ENCODE measurements around the gene DYNLT1. TPM values are rescaled to one million over a fixed set of nuclear protein-coding genes. Genes with fewer than 3 reads are reported as not detected.
"Not testable (repeated sequence)": the region's sequence is repeated elsewhere in the genome, so short reads cannot be mapped to it uniquely, and the experiment has no call there.

DYNLT1 gene
- total and polyA plus RNA-seq, 2 of the 13 experiments (the other 11 are each of a cell fraction or from before 2014, with no cell fraction given): 108 to 171 TPM

DNA sequence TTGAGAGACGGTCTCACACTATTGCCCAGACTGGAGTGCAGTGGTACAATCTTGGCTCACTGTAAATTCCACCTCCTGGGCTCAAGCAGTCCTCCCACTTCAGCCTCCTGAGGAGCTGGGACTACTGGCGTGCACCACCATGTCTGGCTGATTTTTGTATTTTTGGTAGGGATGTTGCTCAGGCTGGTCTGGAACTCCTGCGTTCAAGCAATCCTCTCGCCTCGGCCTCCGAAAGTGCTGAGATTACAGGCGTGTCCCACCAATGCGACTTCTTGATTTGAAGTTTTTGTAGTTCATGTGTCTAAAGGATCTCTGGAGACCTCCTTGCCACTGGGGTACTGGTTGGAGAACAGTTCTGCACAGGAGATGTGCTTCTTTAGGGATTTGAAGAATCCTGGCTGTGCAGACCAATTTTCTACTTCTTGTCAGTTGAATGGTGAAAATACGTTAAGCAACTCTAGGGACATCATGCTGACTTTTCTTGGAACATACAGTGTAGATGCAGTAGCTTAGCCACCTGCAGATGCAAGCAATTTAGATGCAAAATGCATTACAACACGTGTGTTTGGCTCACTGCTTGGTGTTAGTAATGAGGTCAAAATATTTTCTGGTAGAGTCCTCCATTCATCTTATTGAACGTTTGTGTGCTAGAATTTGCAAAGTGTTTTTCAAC is 33.5 kb upstream of the DYNLT1 start:
- no TSS peak for BruUV-seq (replicated peaks)
- in situ Hi-C loops (cut with HindIII; ENCODE audit: extremely low pct_ligation_motif_present, low pct_unique_long_range_greater_than_20kb): no loop called here
- Histone ChIP-seq H3K4me1 (ENCODE audit: insufficient read depth, low read length) (no peaks in the 10 kb centered on the region), H3K4me2 (ENCODE audit: low read depth, low read length) (no peak overlapping the region), H3K4me3 (replicated peaks in 1 of 3; ENCODE audit: insufficient read depth in 1 of 3, low read depth in 2 of 3, low read length in 3 of 3) (no peak overlapping the region), H3K79me2 (ENCODE audit: insufficient read depth, low read length) (no peaks in the 10 kb centered on the region), H4K20me1 (ENCODE audit: insufficient read depth, low read length) (no peaks in the 10 kb centered on the region), H3K9ac (ENCODE audit: insufficient read depth, low read depth, low read length) (no peak overlapping the region), H3K36me3 (replicated peaks in 1 of 2; ENCODE audit: control insufficient read depth in 1 of 2, insufficient read depth in 2 of 2, low read length in 2 of 2) (no peaks in the 10 kb centered on the region), H3K27ac (ENCODE audit: extremely low read length, insufficient read depth, low read length) (no peak overlapping the region), H2AFZ (ENCODE audit: low read length) (no peak overlapping the region), H3K27me3 (ENCODE audit: control insufficient read depth in 1 of 2, insufficient read depth in 2 of 2, low read length in 2 of 2) (peaks cover 1 to 10% of the 10 kb centered on the region in 2 experiments; a peak in 2 of 5 replicates), H3K9me3 (ENCODE audit: low read length) (no peaks in the 10 kb centered on the region)
- POLR2A ChIA-PET: no interaction called here
- intact Hi-C loops (cut with micrococcal nuclease; ENCODE audit: unreplicated experiment): no loop called here
- WGBS (ENCODE audit: low lambda C conversion rate): 39% methylated on average over 11 of the region's 11 CpGs
- DNase-seq (ENCODE audit: low spot score) (no peak), ATAC-seq (no peak), FAIRE-seq (no peak)
- CTCF ChIA-PET (ENCODE audit: low intra/inter-chr PET ratio, low total read pairs): no interaction called here
- TF ChIP-seq ZNF496 (CRISPR knock-in tag; IDR thresholded peaks at IDR 0.05; ENCODE audit: insufficient replicate concordance) (no peak), MNT (IDR thresholded peaks at IDR 0.05) (peak; percentile 68), ZNF780A (CRISPR knock-in tag; IDR thresholded peaks at IDR 0.05) (no peak)

DNA sequence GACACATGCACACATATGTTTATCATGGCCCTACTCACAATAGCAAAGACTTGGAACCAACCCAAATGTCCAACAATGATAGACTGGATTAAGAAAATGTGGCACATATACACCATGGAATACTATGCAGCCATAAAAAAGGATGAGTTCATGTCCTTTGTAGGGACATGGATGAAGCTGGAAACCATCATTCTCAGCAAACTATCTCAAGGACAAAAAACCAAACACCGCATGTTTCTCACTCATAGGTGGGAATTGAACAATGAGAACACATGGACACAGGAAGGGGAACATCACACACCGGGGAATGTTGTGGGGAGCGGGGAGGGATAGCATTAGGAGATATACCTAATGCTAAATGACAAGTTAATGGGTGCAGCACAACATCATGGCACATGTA is 32.6 kb upstream of the DYNLT1 start:
- H3K9ac ChIP-seq (ENCODE audit: insufficient read depth, low read depth, low read length); H2AFZ ChIP-seq (ENCODE audit: low read length); H3K4me3 ChIP-seq (replicated peaks in 1 of 3; ENCODE audit: insufficient read depth in 1 of 3, low read depth in 2 of 3, low read length in 3 of 3); H3K36me3 ChIP-seq (replicated peaks in 1 of 2; ENCODE audit: control insufficient read depth in 1 of 2, insufficient read depth in 2 of 2, low read length in 2 of 2); intact Hi-C loops (cut with micrococcal nuclease; ENCODE audit: unreplicated experiment); H3K27ac ChIP-seq (ENCODE audit: extremely low read length, insufficient read depth, low read length); H3K4me1 ChIP-seq (ENCODE audit: insufficient read depth, low read length); FAIRE-seq; DNase-seq (ENCODE audit: low spot score); BruUV-seq (replicated peaks); H3K9me3 ChIP-seq (ENCODE audit: low read length); POLR2A ChIA-PET; CTCF ChIA-PET (ENCODE audit: low intra/inter-chr PET ratio, low total read pairs); ATAC-seq; H3K4me2 ChIP-seq (ENCODE audit: low read depth, low read length); H3K79me2 ChIP-seq (ENCODE audit: insufficient read depth, low read length); H4K20me1 ChIP-seq (ENCODE audit: insufficient read depth, low read length); in situ Hi-C loops (cut with HindIII; ENCODE audit: extremely low pct_ligation_motif_present, low pct_unique_long_range_greater_than_20kb): not testable (repeated sequence)
- WGBS (ENCODE audit: low lambda C conversion rate): 49% methylated on average over 3 of the region's 3 CpGs
- H3K27me3 ChIP-seq (ENCODE audit: control insufficient read depth in 1 of 2, insufficient read depth in 2 of 2, low read length in 2 of 2): peaks cover 1 to 13% of the 10 kb centered on the region in 2 experiments; a peak in 2 of 5 replicates
- peak; percentile 60 for TF ChIP-seq MNT (IDR thresholded peaks at IDR 0.05)
